ENCODE measurements around the gene PCSK7.

DNA sequence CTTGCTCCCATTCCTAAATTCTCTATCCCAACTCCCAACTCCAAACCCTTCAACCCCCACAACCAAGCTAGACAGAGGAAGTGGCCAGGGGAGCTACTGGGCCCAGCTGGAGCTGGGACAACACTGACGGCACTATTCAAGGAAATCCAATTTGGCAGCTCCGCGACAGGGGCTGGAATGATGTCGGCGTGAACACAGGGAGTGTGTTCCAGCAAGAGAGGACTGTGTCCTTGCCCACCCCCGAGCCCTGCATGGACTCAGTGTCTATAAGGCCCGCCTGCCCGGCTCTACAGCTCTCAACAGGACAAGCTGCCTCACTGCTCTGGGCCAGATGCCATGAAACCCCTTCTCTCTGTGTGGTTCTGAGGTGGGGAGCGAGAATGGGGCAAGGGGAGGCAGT lies 11.3 kb downstream of the PCSK7 start:
- TF ChIP-seq CTBP1 (IDR thresholded peaks at IDR 0.05; ENCODE audit: borderline replicate concordance) (no peak), TARDBP (IDR thresholded peaks at IDR 0.05) (no peak), FOXA1 (IDR thresholded peaks at IDR 0.05) (no peak), ARNT (IDR thresholded peaks at IDR 0.05) (no peak), SP1 (IDR thresholded peaks at IDR 0.05) (no peak), SUZ12 (IDR thresholded peaks at IDR 0.05) (no peak), FOXM1 (IDR thresholded peaks at IDR 0.05; ENCODE audit: borderline replicate concordance) (no peak), BHLHE40 (IDR thresholded peaks at IDR 0.05; ENCODE audit: borderline replicate concordance) (no peak), FOXK2 (IDR thresholded peaks at IDR 0.05) (no peak), HDGF (IDR thresholded peaks at IDR 0.05; ENCODE audit: borderline replicate concordance) (no peak), ZNF384 (IDR thresholded peaks at IDR 0.05) (no peak), ELF4 (IDR thresholded peaks at IDR 0.05) (no peak)
- TF ChIP-seq, protein P1, sequence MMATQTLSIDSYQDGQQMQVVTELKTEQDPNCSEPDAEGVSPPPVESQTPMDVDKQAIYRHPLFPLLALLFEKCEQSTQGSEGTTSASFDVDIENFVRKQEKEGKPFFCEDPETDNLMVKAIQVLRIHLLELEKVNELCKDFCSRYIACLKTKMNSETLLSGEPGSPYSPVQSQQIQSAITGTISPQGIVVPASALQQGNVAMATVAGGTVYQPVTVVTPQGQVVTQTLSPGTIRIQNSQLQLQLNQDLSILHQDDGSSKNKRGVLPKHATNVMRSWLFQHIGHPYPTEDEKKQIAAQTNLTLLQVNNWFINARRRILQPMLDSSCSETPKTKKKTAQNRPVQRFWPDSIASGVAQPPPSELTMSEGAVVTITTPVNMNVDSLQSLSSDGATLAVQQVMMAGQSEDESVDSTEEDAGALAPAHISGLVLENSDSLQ (IDR thresholded peaks at IDR 0.05), result no peak
